Astrocyte of the hippocampus (primary cell): ENCODE results near the gene HBZ.
"Not testable (repeated sequence)": the region's sequence is repeated elsewhere in the genome, so short reads cannot be mapped to it uniquely, and the experiment has no call there.

Source experiments
- DNase-seq: peaks from one replicate; pipeline ENCODE4 v3.0.0; 2011; ENCODE audit warnings: low read depth, low spot score

The HBZ gene

DNA sequence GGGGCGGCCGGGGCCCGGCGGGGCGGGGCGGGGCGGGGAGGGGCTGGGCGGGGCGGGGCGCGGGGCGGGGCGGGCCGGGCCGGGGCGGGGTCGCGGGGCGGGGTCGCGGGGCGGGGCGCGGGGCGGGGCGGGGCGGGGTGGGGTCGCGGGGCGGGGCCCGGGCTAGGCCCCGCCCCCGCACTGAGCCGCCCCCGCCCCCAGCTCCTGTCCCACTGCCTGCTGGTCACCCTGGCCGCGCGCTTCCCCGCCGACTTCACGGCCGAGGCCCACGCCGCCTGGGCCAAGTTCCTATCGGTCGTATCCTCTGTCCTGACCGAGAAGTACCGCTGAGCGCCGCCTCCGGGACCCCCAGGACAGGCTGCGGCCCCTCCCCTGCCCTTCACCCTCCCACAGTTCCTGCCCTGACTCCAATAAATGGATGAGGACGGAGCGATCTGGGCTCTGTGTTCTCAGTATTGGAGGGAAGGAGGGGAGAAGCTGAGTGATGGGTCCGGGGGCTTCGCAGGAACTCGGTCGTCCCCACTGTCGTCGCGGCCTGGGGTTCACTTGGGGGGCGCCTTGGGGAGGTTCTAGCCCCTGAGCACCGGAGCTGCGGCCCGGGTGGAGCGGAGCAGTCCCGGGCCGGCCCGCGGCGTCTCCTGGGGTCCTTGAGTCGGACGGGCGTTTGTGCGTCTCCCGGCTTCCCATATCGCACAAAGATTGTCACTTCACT, 12.5 kb downstream of the HBZ start:
- DNase-seq, result no peak

DNA sequence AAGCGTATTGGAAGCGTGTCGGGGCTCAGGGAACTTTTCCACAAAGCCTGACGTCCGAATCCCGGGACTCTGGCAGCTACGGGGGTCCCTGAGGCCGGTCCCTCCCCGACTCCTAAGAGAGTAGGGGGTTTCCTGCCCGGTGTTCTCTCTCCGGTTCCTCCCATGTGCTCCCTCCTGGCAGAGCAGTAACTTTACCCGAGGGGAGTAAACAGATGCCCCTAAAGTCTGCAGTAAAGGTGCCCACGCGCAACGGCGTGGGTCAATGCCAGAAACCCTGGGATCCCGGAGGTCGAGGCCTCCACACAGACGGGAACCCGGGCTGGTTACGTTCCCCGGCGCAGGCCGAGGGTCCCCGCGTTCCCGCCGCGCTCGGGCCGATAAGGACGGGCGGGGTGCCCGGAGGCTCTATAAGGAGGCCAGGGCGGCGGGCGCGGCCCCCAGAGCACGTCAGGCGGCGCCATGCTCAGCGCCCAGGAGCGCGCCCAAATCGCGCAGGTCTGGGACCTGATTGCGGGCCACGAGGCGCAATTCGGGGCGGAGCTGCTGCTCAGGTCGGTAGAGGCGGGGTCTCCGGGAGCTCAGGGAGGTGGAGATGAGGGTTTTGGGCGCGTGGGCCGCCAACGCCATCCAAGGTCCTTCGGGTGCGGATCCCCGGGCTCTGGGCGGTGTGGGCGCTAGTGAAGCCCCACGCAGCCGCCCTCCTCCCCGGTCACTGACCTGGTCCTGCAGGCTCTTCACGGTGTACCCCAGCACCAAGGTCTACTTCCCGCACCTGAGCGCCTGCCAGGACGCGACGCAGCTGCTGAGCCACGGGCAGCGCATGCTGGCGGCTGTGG, 13.3 kb downstream of the HBZ start, which contains the start of gene HBM:
Gene HBM (plus strand): TSS at position 440 of the 836 bp plus-strand sequence. CDS start 20 bp downstream, at position 460.
- DNase-seq, result no peak

DNA sequence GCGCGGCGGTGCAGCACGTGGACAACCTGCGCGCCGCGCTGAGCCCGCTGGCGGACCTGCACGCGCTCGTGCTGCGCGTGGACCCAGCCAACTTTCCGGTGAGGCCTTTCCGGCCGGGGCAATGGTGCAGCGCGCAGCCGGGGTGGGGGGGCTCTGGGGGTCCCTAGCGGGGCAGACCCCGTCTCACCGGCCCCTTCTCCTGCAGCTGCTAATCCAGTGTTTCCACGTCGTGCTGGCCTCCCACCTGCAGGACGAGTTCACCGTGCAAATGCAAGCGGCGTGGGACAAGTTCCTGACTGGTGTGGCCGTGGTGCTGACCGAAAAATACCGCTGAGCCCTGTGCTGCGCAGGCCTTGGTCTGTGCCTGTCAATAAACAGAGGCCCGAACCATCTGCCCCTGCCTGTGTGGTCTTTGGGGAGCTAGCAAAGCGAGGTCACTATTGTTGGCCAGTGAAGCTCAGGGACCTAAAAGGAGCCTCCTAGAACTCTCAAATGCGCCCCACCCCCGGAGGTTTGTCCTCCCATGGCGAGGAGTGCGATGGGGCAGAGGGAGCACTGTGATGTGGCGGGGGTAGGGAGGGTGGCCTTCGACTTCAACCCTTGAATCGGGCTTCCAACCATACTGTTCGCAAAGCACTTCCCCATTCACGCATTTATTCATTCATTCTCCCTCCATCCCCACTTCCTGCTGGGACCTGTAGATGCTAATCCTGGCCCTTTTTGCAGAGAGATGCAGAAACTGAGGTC, 14.1 kb downstream of the HBZ start:
- DNase-seq, result no peak

DNA sequence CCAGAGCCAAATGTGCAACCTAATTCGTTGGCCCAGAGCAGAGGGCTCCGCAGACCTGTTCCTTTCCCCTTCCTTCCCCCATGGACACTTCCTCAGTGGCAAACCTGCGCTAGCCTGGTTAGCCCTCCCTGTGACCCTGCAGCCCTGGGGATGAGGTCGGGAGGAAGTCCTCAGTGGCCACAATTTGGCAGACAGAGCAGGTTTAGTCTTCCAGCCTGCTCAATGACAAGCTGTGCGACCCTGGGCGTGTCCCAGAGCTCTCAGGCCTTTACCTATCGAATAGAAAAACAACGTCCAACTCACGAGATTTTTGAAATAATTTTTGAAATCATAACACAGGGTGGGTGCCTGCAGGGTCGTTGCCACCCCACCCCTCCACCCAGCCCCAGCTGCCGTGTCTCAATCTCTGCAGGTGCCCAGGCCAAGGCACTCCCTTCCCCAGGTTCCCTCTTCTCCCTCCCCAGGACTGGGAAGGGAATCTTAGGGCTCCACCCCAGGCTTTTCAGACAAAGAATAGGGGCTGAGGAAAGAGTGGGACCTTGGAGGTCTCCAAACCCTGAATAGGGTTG, 14.8 kb downstream of the HBZ start:
- no peak for DNase-seq

DNA sequence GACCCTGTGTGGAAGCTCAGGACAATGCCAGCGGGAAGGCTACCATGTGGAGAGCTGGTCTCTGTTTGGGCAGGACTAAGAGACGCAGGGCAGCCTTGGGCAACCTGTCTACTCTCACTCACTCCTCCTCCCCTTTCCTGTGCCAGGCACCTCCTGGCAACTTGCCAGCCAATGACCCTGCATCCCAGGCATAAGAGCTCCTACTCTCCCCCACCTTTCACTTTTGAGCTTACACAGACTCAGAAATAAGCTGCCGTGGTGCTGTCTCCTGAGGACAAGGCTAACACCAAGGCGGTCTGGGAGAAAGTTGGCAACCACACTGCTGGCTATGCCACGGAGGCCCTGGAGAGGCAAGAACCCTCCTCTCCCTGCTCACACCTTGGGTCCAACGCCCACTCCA, 16.0 kb downstream of the HBZ start:
- no peak for DNase-seq

DNA sequence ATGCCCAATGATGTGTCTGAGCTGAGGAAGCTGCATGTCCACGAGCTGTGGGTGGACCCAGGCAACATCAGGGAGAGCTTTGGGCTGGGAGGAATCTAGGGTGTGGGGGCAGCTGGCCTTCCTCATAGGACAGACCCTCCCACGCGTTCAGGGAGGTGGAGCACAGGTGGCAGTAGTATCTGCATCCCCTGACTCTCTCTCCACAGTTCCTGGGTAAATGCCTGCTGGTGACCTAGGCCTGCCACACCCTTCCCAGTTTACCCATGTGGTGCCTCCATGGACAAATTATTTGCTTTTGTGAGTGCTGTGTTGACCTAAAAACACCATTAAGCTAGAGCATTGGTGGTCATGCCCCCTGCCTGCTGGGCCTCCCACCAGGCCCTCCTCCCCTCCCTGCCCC, 16.6 kb downstream of the HBZ start:
- DNase-seq, result no peak

DNA sequence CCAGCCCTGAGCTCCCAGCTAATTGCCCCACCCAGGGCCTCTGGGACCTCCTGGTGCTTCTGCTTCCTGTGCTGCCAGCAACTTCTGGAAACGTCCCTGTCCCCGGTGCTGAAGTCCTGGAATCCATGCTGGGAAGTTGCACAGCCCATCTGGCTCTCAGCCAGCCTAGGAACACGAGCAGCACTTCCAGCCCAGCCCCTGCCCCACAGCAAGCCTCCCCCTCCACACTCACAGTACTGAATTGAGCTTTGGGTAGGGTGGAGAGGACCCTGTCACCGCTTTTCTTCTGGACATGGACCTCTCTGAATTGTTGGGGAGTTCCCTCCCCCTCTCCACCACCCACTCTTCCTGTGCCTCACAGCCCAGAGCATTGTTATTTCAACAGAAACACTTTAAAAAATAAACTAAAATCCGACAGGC, 17.7 kb downstream of the HBZ start:
- peak; percentile 49 for DNase-seq

DNA sequence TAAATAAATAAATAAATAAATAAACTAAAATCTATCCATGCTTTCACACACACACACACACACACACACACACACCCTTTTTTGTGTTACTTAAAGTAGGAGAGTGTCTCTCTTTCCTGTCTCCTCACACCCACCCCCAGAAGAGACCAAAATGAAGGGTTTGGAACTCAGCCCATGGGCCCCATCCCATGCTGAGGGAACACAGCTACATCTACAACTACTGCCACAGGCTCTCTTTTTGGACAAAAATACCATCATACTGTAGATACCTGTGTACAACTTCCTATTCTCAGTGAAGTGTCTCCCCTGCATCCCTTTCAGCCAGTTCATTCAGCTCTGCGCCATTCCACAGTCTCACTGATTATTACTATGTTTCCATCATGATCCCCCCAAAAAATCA, 18.3 kb downstream of the HBZ start:
- DNase-seq, result no peak

DNA sequence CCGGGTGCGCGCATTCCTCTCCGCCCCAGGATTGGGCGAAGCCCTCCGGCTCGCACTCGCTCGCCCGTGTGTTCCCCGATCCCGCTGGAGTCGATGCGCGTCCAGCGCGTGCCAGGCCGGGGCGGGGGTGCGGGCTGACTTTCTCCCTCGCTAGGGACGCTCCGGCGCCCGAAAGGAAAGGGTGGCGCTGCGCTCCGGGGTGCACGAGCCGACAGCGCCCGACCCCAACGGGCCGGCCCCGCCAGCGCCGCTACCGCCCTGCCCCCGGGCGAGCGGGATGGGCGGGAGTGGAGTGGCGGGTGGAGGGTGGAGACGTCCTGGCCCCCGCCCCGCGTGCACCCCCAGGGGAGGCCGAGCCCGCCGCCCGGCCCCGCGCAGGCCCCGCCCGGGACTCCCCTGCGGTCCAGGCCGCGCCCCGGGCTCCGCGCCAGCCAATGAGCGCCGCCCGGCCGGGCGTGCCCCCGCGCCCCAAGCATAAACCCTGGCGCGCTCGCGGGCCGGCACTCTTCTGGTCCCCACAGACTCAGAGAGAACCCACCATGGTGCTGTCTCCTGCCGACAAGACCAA, 20.0 kb downstream of the HBZ start, which contains the start of gene HBA2:
Gene HBA2 (plus strand): TSS at position 503 of the 568 bp plus-strand sequence. CDS start 37 bp downstream, at position 540.
- DNase-seq, result not testable (repeated sequence)

DNA sequence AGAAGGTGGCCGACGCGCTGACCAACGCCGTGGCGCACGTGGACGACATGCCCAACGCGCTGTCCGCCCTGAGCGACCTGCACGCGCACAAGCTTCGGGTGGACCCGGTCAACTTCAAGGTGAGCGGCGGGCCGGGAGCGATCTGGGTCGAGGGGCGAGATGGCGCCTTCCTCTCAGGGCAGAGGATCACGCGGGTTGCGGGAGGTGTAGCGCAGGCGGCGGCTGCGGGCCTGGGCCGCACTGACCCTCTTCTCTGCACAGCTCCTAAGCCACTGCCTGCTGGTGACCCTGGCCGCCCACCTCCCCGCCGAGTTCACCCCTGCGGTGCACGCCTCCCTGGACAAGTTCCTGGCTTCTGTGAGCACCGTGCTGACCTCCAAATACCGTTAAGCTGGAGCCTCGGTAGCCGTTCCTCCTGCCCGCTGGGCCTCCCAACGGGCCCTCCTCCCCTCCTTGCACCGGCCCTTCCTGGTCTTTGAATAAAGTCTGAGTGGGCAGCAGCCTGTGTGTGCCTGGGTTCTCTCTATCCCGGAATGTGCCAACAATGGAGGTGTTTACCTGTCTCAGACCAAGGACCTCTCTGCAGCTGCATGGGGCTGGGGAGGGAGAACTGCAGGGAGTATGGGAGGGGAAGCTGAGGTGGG, 20.9 kb downstream of the HBZ start:
- DNase-seq, result not testable (repeated sequence)

DNA sequence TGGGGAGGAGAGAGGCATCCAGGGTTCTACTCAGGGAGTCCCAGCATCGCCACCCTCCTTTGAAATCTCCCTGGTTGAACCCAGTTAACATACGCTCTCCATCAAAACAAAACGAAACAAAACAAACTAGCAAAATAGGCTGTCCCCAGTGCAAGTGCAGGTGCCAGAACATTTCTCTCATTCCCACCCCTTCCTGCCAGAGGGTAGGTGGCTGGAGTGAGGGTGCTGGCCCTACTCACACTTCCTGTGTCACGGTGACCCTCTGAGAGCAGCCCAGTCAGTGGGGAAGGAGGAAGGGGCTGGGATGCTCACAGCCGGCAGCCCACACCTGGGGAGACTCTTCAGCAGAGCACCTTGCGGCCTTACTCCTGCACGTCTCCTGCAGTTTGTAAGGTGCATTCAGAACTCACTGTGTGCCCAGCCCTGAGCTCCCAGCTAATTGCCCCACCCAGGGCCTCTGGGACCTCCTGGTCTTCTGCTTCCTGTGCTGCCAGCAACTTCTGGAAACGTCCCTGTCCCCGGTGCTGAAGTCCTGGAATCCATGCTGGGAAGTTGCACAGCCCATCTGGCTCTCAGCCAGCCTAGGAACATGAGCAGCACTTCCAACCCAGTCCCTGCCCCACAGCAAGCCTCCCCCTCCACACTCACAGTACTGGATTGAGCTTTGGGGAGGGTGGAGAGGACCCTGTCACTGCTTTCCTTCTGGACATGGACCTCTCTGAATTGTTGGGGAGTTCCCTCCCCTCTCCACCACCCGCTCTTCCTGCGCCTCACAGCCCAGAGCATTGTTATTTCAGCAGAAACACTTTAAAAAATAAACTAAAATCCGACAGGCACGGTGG, 21.7 kb downstream of the HBZ start:
- peak; percentile 50 for DNase-seq

DNA sequence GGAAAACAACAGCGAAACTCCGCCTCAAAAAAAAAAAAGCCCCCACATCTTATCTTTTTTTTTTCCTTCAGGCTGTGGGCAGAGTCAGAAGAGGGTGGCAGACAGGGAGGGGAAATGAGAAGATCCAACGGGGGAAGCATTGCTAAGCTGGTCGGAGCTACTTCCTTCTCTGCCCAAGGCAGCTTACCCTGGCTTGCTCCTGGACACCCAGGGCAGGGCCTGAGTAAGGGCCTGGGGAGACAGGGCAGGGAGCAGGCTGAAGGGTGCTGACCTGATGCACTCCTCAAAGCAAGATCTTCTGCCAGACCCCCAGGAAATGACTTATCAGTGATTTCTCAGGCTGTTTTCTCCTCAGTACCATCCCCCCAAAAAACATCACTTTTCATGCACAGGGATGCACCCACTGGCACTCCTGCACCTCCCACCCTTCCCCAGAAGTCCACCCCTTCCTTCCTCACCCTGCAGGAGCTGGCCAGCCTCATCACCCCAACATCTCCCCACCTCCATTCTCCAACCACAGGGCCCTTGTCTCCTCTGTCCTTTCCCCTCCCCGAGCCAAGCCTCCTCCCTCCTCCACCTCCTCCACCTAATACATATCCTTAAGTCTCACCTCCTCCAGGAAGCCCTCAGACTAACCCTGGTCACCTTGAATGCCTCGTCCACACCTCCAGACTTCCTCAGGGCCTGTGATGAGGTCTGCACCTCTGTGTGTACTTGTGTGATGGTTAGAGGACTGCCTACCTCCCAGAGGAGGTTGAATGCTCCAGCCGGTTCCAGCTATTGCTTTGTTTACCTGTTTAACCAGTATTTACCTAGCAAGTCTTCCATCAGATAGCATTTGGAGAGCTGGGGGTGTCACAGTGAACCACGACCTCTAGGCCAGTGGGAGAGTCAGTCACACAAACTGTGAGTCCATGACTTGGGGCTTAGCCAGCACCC, 22.8 kb downstream of the HBZ start:
- no peak for DNase-seq

DNA sequence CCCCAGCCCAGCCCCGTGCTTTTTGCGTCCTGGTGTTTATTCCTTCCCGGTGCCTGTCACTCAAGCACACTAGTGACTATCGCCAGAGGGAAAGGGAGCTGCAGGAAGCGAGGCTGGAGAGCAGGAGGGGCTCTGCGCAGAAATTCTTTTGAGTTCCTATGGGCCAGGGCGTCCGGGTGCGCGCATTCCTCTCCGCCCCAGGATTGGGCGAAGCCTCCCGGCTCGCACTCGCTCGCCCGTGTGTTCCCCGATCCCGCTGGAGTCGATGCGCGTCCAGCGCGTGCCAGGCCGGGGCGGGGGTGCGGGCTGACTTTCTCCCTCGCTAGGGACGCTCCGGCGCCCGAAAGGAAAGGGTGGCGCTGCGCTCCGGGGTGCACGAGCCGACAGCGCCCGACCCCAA, 23.6 kb downstream of the HBZ start:
- not testable (repeated sequence) for DNase-seq

DNA sequence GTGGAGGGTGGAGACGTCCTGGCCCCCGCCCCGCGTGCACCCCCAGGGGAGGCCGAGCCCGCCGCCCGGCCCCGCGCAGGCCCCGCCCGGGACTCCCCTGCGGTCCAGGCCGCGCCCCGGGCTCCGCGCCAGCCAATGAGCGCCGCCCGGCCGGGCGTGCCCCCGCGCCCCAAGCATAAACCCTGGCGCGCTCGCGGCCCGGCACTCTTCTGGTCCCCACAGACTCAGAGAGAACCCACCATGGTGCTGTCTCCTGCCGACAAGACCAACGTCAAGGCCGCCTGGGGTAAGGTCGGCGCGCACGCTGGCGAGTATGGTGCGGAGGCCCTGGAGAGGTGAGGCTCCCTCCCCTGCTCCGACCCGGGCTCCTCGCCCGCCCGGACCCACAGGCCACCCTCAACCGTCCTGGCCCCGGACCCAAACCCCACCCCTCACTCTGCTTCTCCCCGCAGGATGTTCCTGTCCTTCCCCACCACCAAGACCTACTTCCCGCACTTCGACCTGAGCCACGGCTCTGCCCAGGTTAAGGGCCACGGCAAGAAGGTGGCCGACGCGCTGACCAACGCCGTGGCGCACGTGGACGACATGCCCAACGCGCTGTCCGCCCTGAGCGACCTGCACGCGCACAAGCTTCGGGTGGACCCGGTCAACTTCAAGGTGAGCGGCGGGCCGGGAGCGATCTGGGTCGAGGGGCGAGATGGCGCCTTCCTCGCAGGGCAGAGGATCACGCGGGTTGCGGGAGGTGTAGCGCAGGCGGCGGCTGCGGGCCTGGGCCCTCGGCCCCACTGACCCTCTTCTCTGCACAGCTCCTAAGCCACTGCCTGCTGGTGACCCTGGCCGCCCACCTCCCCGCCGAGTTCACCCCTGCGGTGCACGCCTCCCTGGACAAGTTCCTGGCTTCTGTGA, 24.3 kb downstream of the HBZ start, which contains the start of gene HBA1:
Gene HBA1 (plus strand): TSS at position 204 of the 906 bp plus-strand sequence. CDS start 37 bp downstream, at position 241.
- DNase-seq, result not testable (repeated sequence)

DNA sequence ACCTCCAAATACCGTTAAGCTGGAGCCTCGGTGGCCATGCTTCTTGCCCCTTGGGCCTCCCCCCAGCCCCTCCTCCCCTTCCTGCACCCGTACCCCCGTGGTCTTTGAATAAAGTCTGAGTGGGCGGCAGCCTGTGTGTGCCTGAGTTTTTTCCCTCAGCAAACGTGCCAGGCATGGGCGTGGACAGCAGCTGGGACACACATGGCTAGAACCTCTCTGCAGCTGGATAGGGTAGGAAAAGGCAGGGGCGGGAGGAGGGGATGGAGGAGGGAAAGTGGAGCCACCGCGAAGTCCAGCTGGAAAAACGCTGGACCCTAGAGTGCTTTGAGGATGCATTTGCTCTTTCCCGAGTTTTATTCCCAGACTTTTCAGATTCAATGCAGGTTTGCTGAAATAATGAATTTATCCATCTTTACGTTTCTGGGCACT, 25.0 kb downstream of the HBZ start:
- DNase-seq, result no peak

DNA sequence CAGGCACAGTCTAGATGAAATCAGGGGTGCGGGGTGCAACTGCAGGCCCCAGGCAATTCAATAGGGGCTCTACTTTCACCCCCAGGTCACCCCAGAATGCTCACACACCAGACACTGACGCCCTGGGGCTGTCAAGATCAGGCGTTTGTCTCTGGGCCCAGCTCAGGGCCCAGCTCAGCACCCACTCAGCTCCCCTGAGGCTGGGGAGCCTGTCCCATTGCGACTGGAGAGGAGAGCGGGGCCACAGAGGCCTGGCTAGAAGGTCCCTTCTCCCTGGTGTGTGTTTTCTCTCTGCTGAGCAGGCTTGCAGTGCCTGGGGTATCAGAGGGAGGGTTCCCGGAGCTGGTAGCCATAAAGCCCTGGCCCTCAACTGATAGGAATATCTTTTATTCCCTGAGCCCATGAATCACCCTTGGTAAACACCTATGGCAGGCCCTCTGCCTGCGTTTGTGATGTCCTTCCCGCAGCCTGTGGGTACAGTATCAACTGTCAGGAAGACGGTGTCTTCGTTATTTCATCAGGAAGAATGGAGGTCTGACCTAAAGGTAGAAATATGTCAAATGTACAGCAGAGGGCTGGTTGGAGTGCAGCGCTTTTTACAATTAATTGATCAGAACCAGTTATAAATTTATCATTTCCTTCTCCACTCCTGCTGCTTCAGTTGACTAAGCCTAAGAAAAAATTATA, 25.7 kb downstream of the HBZ start:
- no peak for DNase-seq

DNA sequence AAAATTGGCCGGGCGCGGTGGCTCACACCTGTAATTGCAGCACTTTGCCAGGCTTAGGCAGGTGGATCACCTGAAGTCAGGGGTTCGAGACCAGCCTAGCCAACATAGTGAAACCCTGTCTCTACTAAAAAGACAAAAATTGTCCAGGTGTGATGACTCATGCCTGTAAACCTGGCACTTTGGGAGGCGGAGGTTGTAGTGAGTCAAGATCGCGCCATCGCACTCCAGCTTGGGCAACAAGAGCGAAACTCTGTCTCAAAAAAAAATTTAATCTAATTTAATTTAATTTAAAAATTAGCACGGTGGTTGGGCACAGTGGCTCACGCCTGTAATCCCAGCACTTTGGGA, 26.2 kb downstream of the HBZ start:
- no peak for DNase-seq
